ENCODE results near the gene GRIA4. TPM values are rescaled to one million over a fixed set of nuclear protein-coding genes. Genes with fewer than 3 reads are reported as not detected.

GRIA4 gene
- total and polyA plus RNA-seq, 2 donors (not counting 1 experiment from before 2014, with no cell fraction given) = 0.15 to 0.50 TPM

DNA sequence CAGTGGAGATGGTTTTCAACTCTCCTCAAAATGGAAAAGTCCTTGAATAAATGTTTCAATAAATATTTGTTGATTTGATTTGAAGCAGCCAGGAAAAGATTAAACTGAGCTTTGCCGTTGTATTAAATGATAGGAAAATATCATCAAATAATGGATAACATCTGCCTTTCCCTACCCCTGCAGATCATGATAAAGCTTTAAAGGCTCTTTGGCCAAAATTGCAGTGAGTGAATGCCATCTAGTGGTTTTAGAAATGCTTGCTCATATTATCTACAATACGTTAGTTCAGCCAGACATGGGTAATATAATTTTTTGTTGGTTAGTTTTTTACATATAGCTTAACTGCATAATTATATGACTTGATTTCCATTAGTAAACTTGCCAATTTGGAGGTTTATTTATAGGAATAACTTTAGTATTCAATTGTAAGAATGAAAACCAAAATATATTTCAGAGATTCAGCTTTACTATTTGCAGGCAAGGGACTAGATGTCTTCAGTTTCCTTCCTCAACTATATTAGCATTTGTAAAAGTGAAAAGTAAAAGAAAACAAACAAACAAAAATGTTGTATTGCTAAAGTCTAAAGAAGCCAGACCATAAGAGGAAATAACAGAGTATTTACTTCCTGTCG lies 253.0 kb downstream of the GRIA4 start:
- Histone ChIP-seq H3K9me3 (ENCODE audit: control insufficient read depth, insufficient read depth, low read depth, low read length) (no peaks in the 10 kb centered on the region), H3K4me1 (ENCODE audit: control insufficient read depth, extremely low read depth, insufficient read depth, low read length) (no peaks in the 10 kb centered on the region), H2AFZ (ENCODE audit: low read length) (no peak overlapping the region), H3K27ac (ENCODE audit: insufficient read depth, low read length) (no peak overlapping the region), H3K27me3 (ENCODE audit: control insufficient read depth, insufficient read depth, low read length) (no peaks in the 10 kb centered on the region), H3K36me3 (ENCODE audit: control insufficient read depth, insufficient read depth, low read length) (no peaks in the 10 kb centered on the region), H3K79me2 (ENCODE audit: control insufficient read depth, insufficient read depth, low read length) (no peaks in the 10 kb centered on the region), H4K20me1 (ENCODE audit: control insufficient read depth, extremely low read depth, insufficient read depth, low read length) (no peaks in the 10 kb centered on the region), H3K4me2 (ENCODE audit: extremely low read depth, insufficient read depth, low read length) (no peak overlapping the region), H3K4me3 (replicated peaks in 1 of 4; ENCODE audit: control extremely low read depth in 1 of 4, insufficient read depth in 1 of 4, low read depth in 3 of 4, low read length in 4 of 4) (no peak overlapping the region), H3K9ac (ENCODE audit: insufficient read depth, low read length) (no peak overlapping the region)
- DNase-seq (ENCODE audit: low read depth in 2 of 2) = peak; percentile 39 to 81
- TF ChIP-seq EZH2 (IDR thresholded peaks at IDR 0.05; ENCODE audit: low read length, missing control alignments) (no peak), CTCF (conservative IDR thresholded peaks at IDR 0.05 in 1 of 2, IDR thresholded peaks at IDR 0.05 in 1 of 2; ENCODE audit: low read depth in 1 of 2, low read length in 2 of 2) (peak; percentile 66)

GRCh38 chr11:105863523-105863922 lies 253.7 kb downstream of the GRIA4 start:
- H2AFZ ChIP-seq (ENCODE audit: low read length) = no peak overlapping the region
- no peaks in the 10 kb centered on the region for H3K27me3 ChIP-seq (ENCODE audit: control insufficient read depth, insufficient read depth, low read length)
- no peaks in the 10 kb centered on the region for H3K79me2 ChIP-seq (ENCODE audit: control insufficient read depth, insufficient read depth, low read length)
- no peaks in the 10 kb centered on the region for H3K36me3 ChIP-seq (ENCODE audit: control insufficient read depth, insufficient read depth, low read length)
- no peaks in the 10 kb centered on the region for H3K9me3 ChIP-seq (ENCODE audit: control insufficient read depth, insufficient read depth, low read depth, low read length)
- no peak overlapping the region for H3K9ac ChIP-seq (ENCODE audit: insufficient read depth, low read length)
- no peak for TF ChIP-seq EZH2 (IDR thresholded peaks at IDR 0.05; ENCODE audit: low read length, missing control alignments)
- no peak for TF ChIP-seq CTCF (conservative IDR thresholded peaks at IDR 0.05 in 1 of 2, IDR thresholded peaks at IDR 0.05 in 1 of 2; ENCODE audit: low read depth in 1 of 2, low read length in 2 of 2)
- no peak overlapping the region for H3K27ac ChIP-seq (ENCODE audit: insufficient read depth, low read length)
- DNase-seq (ENCODE audit: low read depth in 2 of 2) = no peak
- no peak overlapping the region for H3K4me2 ChIP-seq (ENCODE audit: extremely low read depth, insufficient read depth, low read length)
- no peak overlapping the region for H3K4me3 ChIP-seq (replicated peaks in 1 of 4; ENCODE audit: control extremely low read depth in 1 of 4, insufficient read depth in 1 of 4, low read depth in 3 of 4, low read length in 4 of 4)
- H3K4me1 ChIP-seq (ENCODE audit: control insufficient read depth, extremely low read depth, insufficient read depth, low read length) = no peaks in the 10 kb centered on the region
- H4K20me1 ChIP-seq (ENCODE audit: control insufficient read depth, extremely low read depth, insufficient read depth, low read length) = no peaks in the 10 kb centered on the region

- TF ChIP-seq EZH2 (IDR thresholded peaks at IDR 0.05; ENCODE audit: low read length, missing control alignments) (no peak), CTCF (conservative IDR thresholded peaks at IDR 0.05 in 1 of 2, IDR thresholded peaks at IDR 0.05 in 1 of 2; ENCODE audit: low read depth in 1 of 2, low read length in 2 of 2) (no peak)
- H3K36me3 ChIP-seq (ENCODE audit: control insufficient read depth, insufficient read depth, low read length) = no peaks in the 10 kb centered on the region
Measured at GRCh38 chr11:105867742-105868141, 257.9 kb downstream of the GRIA4 start.

More at GRCh38 chr11:105867742-105868141, 257.9 kb downstream of the GRIA4 start:
- no peak overlapping the region for H3K27ac ChIP-seq (ENCODE audit: insufficient read depth, low read length)
- DNase-seq (ENCODE audit: low read depth in 2 of 2) = peak in 1 of 2 donors; percentile 12
- no peak overlapping the region for H3K4me2 ChIP-seq (ENCODE audit: extremely low read depth, insufficient read depth, low read length)
- no peak overlapping the region for H2AFZ ChIP-seq (ENCODE audit: low read length)
- H3K4me3 ChIP-seq (replicated peaks in 1 of 4; ENCODE audit: control extremely low read depth in 1 of 4, insufficient read depth in 1 of 4, low read depth in 3 of 4, low read length in 4 of 4) = no peak overlapping the region
- no peaks in the 10 kb centered on the region for H3K9me3 ChIP-seq (ENCODE audit: control insufficient read depth, insufficient read depth, low read depth, low read length)
- no peaks in the 10 kb centered on the region for H3K79me2 ChIP-seq (ENCODE audit: control insufficient read depth, insufficient read depth, low read length)
- H3K27me3 ChIP-seq (ENCODE audit: control insufficient read depth, insufficient read depth, low read length) = no peaks in the 10 kb centered on the region
- no peaks in the 10 kb centered on the region for H3K4me1 ChIP-seq (ENCODE audit: control insufficient read depth, extremely low read depth, insufficient read depth, low read length)
- no peaks in the 10 kb centered on the region for H4K20me1 ChIP-seq (ENCODE audit: control insufficient read depth, extremely low read depth, insufficient read depth, low read length)
- H3K9ac ChIP-seq (ENCODE audit: insufficient read depth, low read length) = no peak overlapping the region

All from fibroblast of lung (primary cell).